Measurements from ENCODE around the gene RPRD1B.
A peak's percentile ranks its signal among the peaks of the same experiment; 100 is the strongest.

RPRD1B gene

GRCh38 chr20:38073307-38074071, 39.9 kb downstream of the RPRD1B start:
- Histone ChIP-seq H3K27me3 (ENCODE audit: control insufficient read depth, insufficient read depth, low read length) (no peaks in the 10 kb centered on the region), H3K79me2 (peaks cover 8% of the 10 kb centered on the region), H3K4me2 (ENCODE audit: low read length) (no peak overlapping the region), H3K4me1 (peaks cover 29% of the 10 kb centered on the region), H3K4me3 (ENCODE audit: low read depth, low read length) (no peak overlapping the region), H2AFZ (no peak overlapping the region), H3K36me3 (ENCODE audit: control insufficient read depth, insufficient read depth, low read length) (no peaks in the 10 kb centered on the region), H3K9ac (no peak overlapping the region), H3K9me3 (ENCODE audit: control insufficient read depth, low read length) (no peaks in the 10 kb centered on the region), H3K27ac (no peak overlapping the region)
- TF ChIP-seq CTCF (IDR thresholded peaks at IDR 0.05), result peak; percentile 78

- Histone ChIP-seq H3K79me2 (peaks cover 17% of the 10 kb centered on the region), H3K4me3 (ENCODE audit: low read depth, low read length) (no peak overlapping the region), H3K9ac (no peak overlapping the region), H3K4me2 (ENCODE audit: low read length) (peak overlapping the region; percentile 7), H2AFZ (no peak overlapping the region), H3K27ac (peak overlapping the region; percentile 29), H3K27me3 (ENCODE audit: control insufficient read depth, insufficient read depth, low read length) (no peaks in the 10 kb centered on the region), H3K9me3 (ENCODE audit: control insufficient read depth, low read length) (no peaks in the 10 kb centered on the region), H3K36me3 (ENCODE audit: control insufficient read depth, insufficient read depth, low read length) (no peaks in the 10 kb centered on the region), H3K4me1 (peaks cover 29% of the 10 kb centered on the region)
- no peak for TF ChIP-seq CTCF (IDR thresholded peaks at IDR 0.05)
These were observed 41.8 kb downstream of the RPRD1B start for GRCh38 chr20:38075161-38075998.

- peaks cover 24% of the 10 kb centered on the region for H3K79me2 ChIP-seq
- no peak overlapping the region for H3K4me2 ChIP-seq (ENCODE audit: low read length)
- H3K4me3 ChIP-seq (ENCODE audit: low read depth, low read length), result no peak overlapping the region
- no peak for TF ChIP-seq CTCF (IDR thresholded peaks at IDR 0.05)
- no peaks in the 10 kb centered on the region for H3K36me3 ChIP-seq (ENCODE audit: control insufficient read depth, insufficient read depth, low read length)
- H3K27ac ChIP-seq, result no peak overlapping the region
- H3K27me3 ChIP-seq (ENCODE audit: control insufficient read depth, insufficient read depth, low read length), result no peaks in the 10 kb centered on the region
- H3K4me1 ChIP-seq, result peaks cover 29% of the 10 kb centered on the region
- H2AFZ ChIP-seq, result no peak overlapping the region
- H3K9ac ChIP-seq, result no peak overlapping the region
- H3K9me3 ChIP-seq (ENCODE audit: control insufficient read depth, low read length), result no peaks in the 10 kb centered on the region
These were observed 43.0 kb downstream of the RPRD1B start for GRCh38 chr20:38076548-38076947.

- H3K27me3 ChIP-seq (ENCODE audit: control insufficient read depth, insufficient read depth, low read length), result no peaks in the 10 kb centered on the region
- H2AFZ ChIP-seq, result no peak overlapping the region
- H3K4me3 ChIP-seq (ENCODE audit: low read depth, low read length), result no peak overlapping the region
- H3K9me3 ChIP-seq (ENCODE audit: control insufficient read depth, low read length), result no peaks in the 10 kb centered on the region
- TF ChIP-seq CTCF (IDR thresholded peaks at IDR 0.05), result no peak
- H3K4me2 ChIP-seq (ENCODE audit: low read length), result no peak overlapping the region
- H3K36me3 ChIP-seq (ENCODE audit: control insufficient read depth, insufficient read depth, low read length), result no peaks in the 10 kb centered on the region
- no peak overlapping the region for H3K9ac ChIP-seq
- peaks cover 24% of the 10 kb centered on the region for H3K79me2 ChIP-seq
- no peak overlapping the region for H3K27ac ChIP-seq
- H3K4me1 ChIP-seq, result peaks cover 24% of the 10 kb centered on the region
These were observed 44.5 kb downstream of the RPRD1B start for GRCh38 chr20:38078084-38078483.
